ENCODE measurements around the gene SEZ6L.

The SEZ6L gene

GRCh38 chr22:26339755-26340154 is 170.5 kb downstream of the SEZ6L start:
- DNase-seq (ENCODE audit: low spot score): no peak

- peak; percentile 26 for DNase-seq (ENCODE audit: low spot score)
Observed at GRCh38 chr22:26342745-26343410, 173.6 kb downstream of the SEZ6L start.

GRCh38 chr22:26345496-26345895 is 176.2 kb downstream of the SEZ6L start:
- no peak for DNase-seq (ENCODE audit: low spot score)

GRCh38 chr22:26348810-26349526 is 179.7 kb downstream of the SEZ6L start:
- DNase-seq (ENCODE audit: low spot score): no peak

- no peak for DNase-seq (ENCODE audit: low spot score)
Observed at GRCh38 chr22:26354707-26355106, 185.4 kb downstream of the SEZ6L start.

- DNase-seq (ENCODE audit: low spot score): no peak
Observed at GRCh38 chr22:26357281-26357680, 188.0 kb downstream of the SEZ6L start.

- no peak for DNase-seq (ENCODE audit: low spot score)
Observed at GRCh38 chr22:26357813-26358212, 188.6 kb downstream of the SEZ6L start.

GRCh38 chr22:26359156-26359555 is 189.9 kb downstream of the SEZ6L start:
- DNase-seq (ENCODE audit: low spot score): no peak

- peak; percentile 81 for DNase-seq (ENCODE audit: low spot score)
Observed at GRCh38 chr22:26360169-26360885, 191.1 kb downstream of the SEZ6L start.

- DNase-seq (ENCODE audit: low spot score): peak; percentile 40
Observed at GRCh38 chr22:26362471-26362870, 193.2 kb downstream of the SEZ6L start.

GRCh38 chr22:26364066-26365015 is 195.1 kb downstream of the SEZ6L start:
- peak; percentile 83 for DNase-seq (ENCODE audit: low spot score)

GRCh38 chr22:26367402-26368245 is 198.4 kb downstream of the SEZ6L start:
- DNase-seq (ENCODE audit: low spot score): peak; percentile 68

- no peak for DNase-seq (ENCODE audit: low spot score)
Observed at GRCh38 chr22:26372890-26373289, 203.6 kb downstream of the SEZ6L start.

- DNase-seq (ENCODE audit: low spot score): no peak
Observed at GRCh38 chr22:26374391-26375026, 205.2 kb downstream of the SEZ6L start.

- DNase-seq (ENCODE audit: low spot score): peak; percentile 9
Observed at GRCh38 chr22:26377170-26377830, 208.0 kb downstream of the SEZ6L start.

- no peak for DNase-seq (ENCODE audit: low spot score)
Observed at GRCh38 chr22:26380072-26380830, 211.0 kb downstream of the SEZ6L start.

- DNase-seq (ENCODE audit: low spot score): no peak
Observed at GRCh38 chr22:26382782-26383181, 213.5 kb downstream of the SEZ6L start.

- DNase-seq (ENCODE audit: low spot score): no peak
Observed at GRCh38 chr22:26383968-26384556, 214.8 kb downstream of the SEZ6L start.

- DNase-seq (ENCODE audit: low spot score): no peak
Observed at GRCh38 chr22:26385164-26385563, 215.9 kb downstream of the SEZ6L start.

Data from GM03348 (cell line).